SK-N-MC (cell line): ENCODE data around the gene TPRX2.

ENCODE experiments used
- DNase-seq: peaks from one replicate; pipeline ENCODE4 v3.0.0-alpha.2; 2011; ENCODE audit warnings: low read depth, low spot score
- H3K27ac ChIP-seq: fragments of 200-600 bp; sonication (generic); 2 replicates; pipeline ENCODE4 v1.5.1; 2016; ENCODE audit warnings: mixed run types
- H3K36me3 ChIP-seq: fragments of 200-600 bp; sonication (generic); 2 replicates; pipeline ENCODE4 v1.6.1; 2017; ENCODE audit warnings: antibody characterized with exemption, low read length, mixed read lengths; ENCODE audit not compliant: insufficient read depth
- H3K4me3 ChIP-seq: fragments of 200-600 bp; sonication (generic); 2 replicates; pipeline ENCODE4 v1.5.1; 2016
- H3K9ac ChIP-seq: fragments of 200-600 bp; sonication (generic); 2 replicates; pipeline ENCODE4 v1.8.0; 2017; ENCODE audit warnings: mixed run types, mixed read lengths; ENCODE audit not compliant: insufficient read length
- H3K9me3 ChIP-seq: fragments of 200-600 bp; sonication (generic); 2 replicates; pipeline ENCODE4 v1.6.1; 2017; ENCODE audit warnings: low read depth, mild to moderate bottlenecking, antibody characterized with exemption, low read length, moderate library complexity, mixed read lengths
- EZH2 ChIP-seq: fragments of 200-600 bp; sonication (generic); IDR thresholded peaks from one replicate; pipeline ENCODE4 v1.6.1; 2017; ENCODE audit warnings: antibody characterized with exemption
- FOXP2 ChIP-seq: optimal IDR thresholded peaks from 2 replicates; pipeline ENCODE3; 2011; ENCODE audit warnings: mild to moderate bottlenecking, moderate library complexity; ENCODE audit not compliant: insufficient read depth; ENCODE audit errors: extremely low read length, control extremely low read depth
- POLR2AphosphoS5 ChIP-seq: IDR thresholded peaks from 2 replicates; pipeline ENCODE4 v1.6.1; 2012; ENCODE audit warnings: mild to moderate bottlenecking, low read depth, low read length, borderline replicate concordance

The TPRX2 gene

GRCh38 chr19:47886010-47886559 is 27.1 kb downstream of the TPRX2 start, which contains the start of gene SULT2A1:
Gene SULT2A1, minus strand, starts transcription at chr19:47886315. Its CDS starts 58 bp downstream, at chr19:47886257.
- no peak for DNase-seq
- no peak for TF ChIP-seq EZH2
- TF ChIP-seq POLR2AphosphoS5 = no peak
- Histone ChIP-seq H3K9me3 (no peaks in the 10 kb centered on the region), H3K4me3 (no peak within 1 kb of the TSS), H3K9ac (no peak within 1 kb of the TSS), H3K36me3 (no peaks in the 10 kb centered on the region), H3K27ac (no peak within 1 kb of the TSS)

GRCh38 chr19:47890865-47891621 is 32.0 kb downstream of the TPRX2 start:
- Histone ChIP-seq H3K9ac (no peak overlapping the region), H3K9me3 (no peaks in the 10 kb centered on the region), H3K27ac (peak overlapping the region; percentile 95), H3K36me3 (no peaks in the 10 kb centered on the region), H3K4me3 (no peak overlapping the region; the same call in 1 of the 2 replicates)
- TF ChIP-seq EZH2 = no peak
- TF ChIP-seq POLR2AphosphoS5 = no peak
- no peak for TF ChIP-seq FOXP2
- no peak for DNase-seq

DNA sequence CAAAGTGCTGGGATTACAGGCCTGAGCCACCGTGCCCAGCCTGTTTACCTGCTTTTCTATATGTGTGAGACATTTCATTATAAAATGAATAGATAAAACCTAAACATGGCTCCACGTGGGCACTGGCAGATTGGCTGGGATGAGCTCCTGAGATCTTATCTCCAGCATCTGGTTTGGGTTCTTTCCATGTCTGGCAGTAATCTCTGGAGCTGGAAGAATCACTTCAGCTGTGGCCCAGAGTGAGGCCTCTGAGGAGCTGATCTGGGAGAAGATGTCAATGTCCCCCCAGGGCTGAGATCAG is 32.5 kb downstream of the TPRX2 start:
- peaks cover 2% of the 10 kb centered on the region; the same call in 1 of the 2 replicates for H3K9me3 ChIP-seq
- peak overlapping the region; percentile 69 for H3K9ac ChIP-seq
- peak overlapping the region; percentile 95 for H3K27ac ChIP-seq
- DNase-seq = peak; percentile 14
- no peak for TF ChIP-seq FOXP2
- no peak for TF ChIP-seq POLR2AphosphoS5
- TF ChIP-seq EZH2 = no peak
- H3K4me3 ChIP-seq = peak overlapping the region; percentile 36; the same call in 1 of the 2 replicates
- no peaks in the 10 kb centered on the region for H3K36me3 ChIP-seq

GRCh38 chr19:47891923-47892666 is 33.1 kb downstream of the TPRX2 start:
- peaks cover 2% of the 10 kb centered on the region; the same call in 1 of the 2 replicates for H3K9me3 ChIP-seq
- peak; percentile 18 for DNase-seq
- H3K27ac ChIP-seq = peak overlapping the region; percentile 95
- peak overlapping the region; percentile 36; the same call in 1 of the 2 replicates for H3K4me3 ChIP-seq
- peak overlapping the region; percentile 69 for H3K9ac ChIP-seq
- TF ChIP-seq POLR2AphosphoS5 = no peak
- TF ChIP-seq FOXP2 = no peak
- no peak for TF ChIP-seq EZH2
- H3K36me3 ChIP-seq = no peaks in the 10 kb centered on the region

GRCh38 chr19:47895165-47895782 is 36.2 kb downstream of the TPRX2 start:
- no peak overlapping the region for H3K4me3 ChIP-seq
- no peak overlapping the region for H3K27ac ChIP-seq
- H3K9me3 ChIP-seq = peaks cover 2% of the 10 kb centered on the region; the same call in 1 of the 2 replicates
- no peak for TF ChIP-seq POLR2AphosphoS5
- no peak for TF ChIP-seq FOXP2
- no peak for TF ChIP-seq EZH2
- no peak for DNase-seq
- no peak overlapping the region for H3K9ac ChIP-seq
- H3K36me3 ChIP-seq = no peaks in the 10 kb centered on the region

DNA sequence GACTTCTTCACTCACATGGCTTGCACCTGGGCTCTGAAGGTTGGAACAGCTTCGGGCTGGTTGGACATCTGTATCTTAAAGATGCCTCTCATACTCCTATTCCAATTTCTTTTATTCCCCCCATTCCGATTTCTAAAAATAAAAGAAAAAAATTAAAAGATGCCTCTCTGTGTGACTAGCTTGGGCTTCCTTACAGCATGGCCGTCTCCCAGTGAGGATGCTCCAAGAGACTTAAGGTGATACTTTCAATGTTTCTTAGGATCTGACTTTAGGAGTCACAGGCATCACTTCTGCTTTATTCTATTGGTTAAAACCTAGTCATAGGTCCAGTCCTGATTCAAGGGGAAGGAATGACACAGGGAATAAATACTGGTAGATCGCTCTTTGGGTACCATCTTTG is 37.0 kb downstream of the TPRX2 start:
- no peak for DNase-seq
- Histone ChIP-seq H3K9me3 (peaks cover 2% of the 10 kb centered on the region; the same call in 1 of the 2 replicates), H3K9ac (no peak overlapping the region), H3K4me3 (no peak overlapping the region), H3K36me3 (no peaks in the 10 kb centered on the region), H3K27ac (no peak overlapping the region)
- TF ChIP-seq EZH2 (no peak), POLR2AphosphoS5 (no peak), FOXP2 (no peak)

DNA sequence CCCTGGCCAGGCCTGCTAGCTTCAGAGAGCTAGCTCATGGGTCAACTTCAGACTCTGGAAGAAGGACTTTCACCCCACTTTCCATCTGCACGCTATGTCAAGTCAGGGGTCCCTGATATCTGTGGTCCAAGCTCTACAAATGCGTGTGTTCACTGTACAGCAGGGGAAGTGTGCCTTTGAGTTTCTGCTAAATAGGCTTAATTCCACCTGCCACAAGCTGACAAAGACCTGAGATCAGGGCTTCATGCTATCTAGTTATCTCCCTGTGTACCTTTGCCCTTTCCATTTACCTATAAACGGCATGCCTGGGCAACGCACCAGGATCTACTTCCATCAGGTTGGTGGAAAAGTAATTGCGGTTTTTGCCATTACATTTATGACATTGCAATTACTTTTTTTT is 37.7 kb downstream of the TPRX2 start:
- TF ChIP-seq POLR2AphosphoS5 = no peak
- no peak for TF ChIP-seq FOXP2
- TF ChIP-seq EZH2 = no peak
- Histone ChIP-seq H3K4me3 (no peak overlapping the region), H3K27ac (no peak overlapping the region), H3K36me3 (no peaks in the 10 kb centered on the region), H3K9ac (no peak overlapping the region), H3K9me3 (peaks cover 2% of the 10 kb centered on the region; the same call in 1 of the 2 replicates)
- no peak for DNase-seq

DNA sequence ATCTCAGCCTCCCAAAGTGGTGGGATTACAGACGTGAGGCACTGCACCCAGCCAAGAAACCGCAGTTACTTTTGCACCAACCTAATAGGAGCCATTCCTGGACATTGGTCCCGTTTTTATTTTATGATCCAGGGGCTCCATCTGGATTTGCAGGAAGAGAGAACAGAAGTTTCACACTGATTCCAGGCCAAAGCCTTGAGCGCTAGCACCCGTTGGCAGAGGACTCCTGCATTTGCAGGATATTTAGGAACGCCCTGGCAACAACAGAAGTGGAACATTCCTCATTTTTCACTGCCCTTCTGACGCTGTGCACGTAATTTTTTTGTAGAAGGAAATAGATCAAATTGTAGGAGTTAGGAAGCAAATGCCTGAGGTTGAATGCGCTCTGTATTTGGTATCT is 38.8 kb downstream of the TPRX2 start:
- Histone ChIP-seq H3K4me3 (no peak overlapping the region), H3K9ac (no peak overlapping the region), H3K9me3 (peaks cover 2% of the 10 kb centered on the region; the same call in 1 of the 2 replicates), H3K27ac (no peak overlapping the region), H3K36me3 (no peaks in the 10 kb centered on the region)
- no peak for DNase-seq
- TF ChIP-seq EZH2 = no peak
- TF ChIP-seq POLR2AphosphoS5 = no peak
- no peak for TF ChIP-seq FOXP2
